ENCODE measurements around the gene SPON2.

The SPON2 gene

DNA sequence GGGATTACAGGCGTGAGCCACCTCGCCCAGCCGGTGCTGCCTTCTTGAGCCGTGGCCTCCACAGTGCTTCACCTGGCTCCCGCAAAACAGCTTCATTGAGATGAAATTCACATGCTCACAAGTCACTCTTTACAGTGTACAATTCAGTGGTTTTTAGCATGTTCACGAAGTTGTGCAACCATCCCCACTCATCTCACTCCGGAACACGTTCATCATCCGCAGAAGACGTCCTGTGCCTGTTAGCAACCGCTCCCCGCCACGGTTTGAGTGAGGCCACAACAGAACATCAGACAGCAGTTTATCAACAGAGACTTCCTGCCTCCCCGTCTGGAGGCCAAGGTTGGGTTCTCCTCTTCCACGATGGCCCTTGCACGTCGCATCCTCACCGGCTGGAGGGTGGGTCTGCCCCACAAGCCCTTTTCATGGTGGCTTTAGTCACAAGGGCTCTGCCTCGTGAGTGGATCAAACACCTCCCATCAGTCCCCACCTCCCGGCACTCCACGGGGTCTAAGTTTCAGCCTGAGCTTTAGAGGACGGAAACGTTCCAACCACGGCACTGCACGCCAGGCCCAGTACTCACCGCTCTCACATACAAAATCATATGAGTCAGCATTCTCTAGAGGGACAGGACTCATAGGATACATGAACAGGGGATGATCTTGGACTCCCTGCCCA is 29.6 kb upstream of the SPON2 start:
- H3K4me1 ChIP-seq (ENCODE audit: control insufficient read depth, insufficient read depth, low read length), result peaks cover 4% of the 10 kb centered on the region; the same call in 1 of the 2 replicates
- no peak overlapping the region for H3K4me3 ChIP-seq (ENCODE audit: low read depth, low read length)
- H3K27me3 ChIP-seq (ENCODE audit: control insufficient read depth, insufficient read depth, low read length), result no peaks in the 10 kb centered on the region
- no peaks in the 10 kb centered on the region for H3K36me3 ChIP-seq (ENCODE audit: control insufficient read depth, insufficient read depth, low read length)
- H3K9ac ChIP-seq (ENCODE audit: low read length), result no peak overlapping the region
- H3K9me3 ChIP-seq (ENCODE audit: control insufficient read depth, insufficient read depth, low read depth, low read length), result no peaks in the 10 kb centered on the region
- H3K27ac ChIP-seq (ENCODE audit: low read depth, low read length), result no peak overlapping the region

GRCh38 chr4:1200425-1201035 is 28.1 kb upstream of the SPON2 start:
- Histone ChIP-seq H3K4me1 (ENCODE audit: control insufficient read depth, insufficient read depth, low read length) (peaks cover 4% of the 10 kb centered on the region; the same call in 1 of the 2 replicates), H3K27me3 (ENCODE audit: control insufficient read depth, insufficient read depth, low read length) (no peaks in the 10 kb centered on the region; the same call in 1 of the 2 replicates), H3K9me3 (ENCODE audit: control insufficient read depth, insufficient read depth, low read depth, low read length) (no peaks in the 10 kb centered on the region), H3K36me3 (ENCODE audit: control insufficient read depth, insufficient read depth, low read length) (no peaks in the 10 kb centered on the region), H3K4me3 (ENCODE audit: low read depth, low read length) (no peak overlapping the region), H3K9ac (ENCODE audit: low read length) (no peak overlapping the region), H3K27ac (ENCODE audit: low read depth, low read length) (no peak overlapping the region)

GRCh38 chr4:1199556-1200331 is 27.4 kb upstream of the SPON2 start:
- no peak overlapping the region for H3K27ac ChIP-seq (ENCODE audit: low read depth, low read length)
- H3K9ac ChIP-seq (ENCODE audit: low read length), result no peak overlapping the region

DNA sequence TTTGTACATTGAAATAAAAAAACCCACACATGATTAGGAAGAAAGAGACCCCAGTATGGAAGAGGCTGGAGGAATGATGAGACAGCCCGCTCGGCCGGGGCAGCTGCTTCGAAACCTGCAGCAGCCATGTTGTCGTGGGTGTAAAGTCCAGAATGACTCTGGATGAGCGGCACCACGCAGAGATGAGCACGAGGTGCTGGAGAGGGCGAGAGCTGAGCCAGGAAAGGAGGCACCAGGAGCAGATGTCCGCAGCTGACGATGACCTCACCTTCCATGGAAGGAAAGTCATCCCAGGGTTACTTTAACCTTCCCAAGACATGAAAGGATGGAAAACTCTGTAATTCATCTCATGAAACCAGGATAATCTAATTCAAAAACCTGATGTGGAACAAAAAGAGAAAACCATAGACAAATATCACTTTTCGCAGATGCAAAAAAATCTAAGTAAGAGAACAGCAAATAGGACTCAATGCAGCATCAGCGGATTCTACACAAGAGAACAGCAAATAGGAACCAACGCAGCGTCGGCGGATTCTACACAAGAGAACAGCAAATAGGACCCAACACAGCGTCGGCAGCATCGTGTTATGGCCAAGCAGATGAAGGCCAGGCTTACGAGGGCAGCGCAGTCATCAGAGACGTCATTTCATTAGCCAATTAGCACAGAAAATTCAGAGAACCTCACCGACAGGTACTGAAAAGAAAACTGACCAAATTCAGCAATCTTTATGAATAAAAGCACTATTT is 25.9 kb upstream of the SPON2 start:
- no peaks in the 10 kb centered on the region; the same call in 1 of the 2 replicates for H3K27me3 ChIP-seq (ENCODE audit: control insufficient read depth, insufficient read depth, low read length)
- H3K4me1 ChIP-seq (ENCODE audit: control insufficient read depth, insufficient read depth, low read length), result peaks cover 4% of the 10 kb centered on the region; the same call in 1 of the 2 replicates
- H3K27ac ChIP-seq (ENCODE audit: low read depth, low read length), result no peak overlapping the region
- no peak overlapping the region for H3K4me3 ChIP-seq (ENCODE audit: low read depth, low read length)
- H3K36me3 ChIP-seq (ENCODE audit: control insufficient read depth, insufficient read depth, low read length), result no peaks in the 10 kb centered on the region
- H3K9me3 ChIP-seq (ENCODE audit: control insufficient read depth, insufficient read depth, low read depth, low read length), result no peaks in the 10 kb centered on the region
- H3K9ac ChIP-seq (ENCODE audit: low read length), result no peak overlapping the region

More at GRCh38 chr4:1199556-1200331, 27.4 kb upstream of the SPON2 start:
- peaks cover 4% of the 10 kb centered on the region; the same call in 1 of the 2 replicates for H3K4me1 ChIP-seq (ENCODE audit: control insufficient read depth, insufficient read depth, low read length)
- no peaks in the 10 kb centered on the region for H3K9me3 ChIP-seq (ENCODE audit: control insufficient read depth, insufficient read depth, low read depth, low read length)
- no peaks in the 10 kb centered on the region for H3K36me3 ChIP-seq (ENCODE audit: control insufficient read depth, insufficient read depth, low read length)
- H3K27me3 ChIP-seq (ENCODE audit: control insufficient read depth, insufficient read depth, low read length), result no peaks in the 10 kb centered on the region; the same call in 1 of the 2 replicates
- no peak overlapping the region for H3K4me3 ChIP-seq (ENCODE audit: low read depth, low read length)

- H3K27ac ChIP-seq (ENCODE audit: low read depth, low read length), result no peak overlapping the region
- no peaks in the 10 kb centered on the region for H3K36me3 ChIP-seq (ENCODE audit: control insufficient read depth, insufficient read depth, low read length)
- H3K4me1 ChIP-seq (ENCODE audit: control insufficient read depth, insufficient read depth, low read length), result peaks cover 4% of the 10 kb centered on the region; the same call in 1 of the 2 replicates
- H3K27me3 ChIP-seq (ENCODE audit: control insufficient read depth, insufficient read depth, low read length), result no peaks in the 10 kb centered on the region; the same call in 1 of the 2 replicates
- no peak overlapping the region for H3K4me3 ChIP-seq (ENCODE audit: low read depth, low read length)
- H3K9ac ChIP-seq (ENCODE audit: low read length), result no peak overlapping the region
- H3K9me3 ChIP-seq (ENCODE audit: control insufficient read depth, insufficient read depth, low read depth, low read length), result no peaks in the 10 kb centered on the region
Observed at GRCh38 chr4:1196421-1197183, 24.2 kb upstream of the SPON2 start.

DNA sequence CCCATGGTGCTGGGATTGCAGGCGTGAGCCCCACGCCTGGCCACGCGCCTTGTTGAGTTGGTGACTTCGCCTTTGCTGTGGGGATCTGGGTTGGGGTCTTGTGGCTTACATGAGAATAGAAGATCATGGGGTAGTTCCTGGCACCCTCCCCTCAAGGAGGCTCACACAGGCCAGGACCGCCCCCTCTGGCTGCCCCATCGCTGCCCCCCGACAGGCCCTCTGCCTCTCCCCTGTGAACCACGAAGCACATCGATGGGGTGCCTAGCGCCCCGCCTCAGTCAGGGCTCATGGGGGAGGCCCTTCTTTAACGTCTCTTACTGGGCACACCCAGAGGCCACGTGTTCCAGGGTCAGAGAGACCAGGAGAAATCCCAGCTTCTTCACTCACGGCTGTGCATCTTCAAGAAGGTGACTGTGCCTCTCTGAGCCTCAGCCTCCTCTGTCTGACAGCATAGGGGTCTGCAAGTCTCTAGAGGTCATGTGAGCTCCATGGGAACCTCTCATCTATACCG is 23.6 kb upstream of the SPON2 start:
- Histone ChIP-seq H3K27ac (ENCODE audit: low read depth, low read length) (no peak overlapping the region), H3K4me1 (ENCODE audit: control insufficient read depth, insufficient read depth, low read length) (peaks cover 4% of the 10 kb centered on the region; the same call in 1 of the 2 replicates)

GRCh38 chr4:1195109-1195671 is 22.8 kb upstream of the SPON2 start:
- H3K4me3 ChIP-seq (ENCODE audit: low read depth, low read length), result no peak overlapping the region
- no peak overlapping the region for H3K27ac ChIP-seq (ENCODE audit: low read depth, low read length)
- no peaks in the 10 kb centered on the region for H3K9me3 ChIP-seq (ENCODE audit: control insufficient read depth, insufficient read depth, low read depth, low read length)
- H3K27me3 ChIP-seq (ENCODE audit: control insufficient read depth, insufficient read depth, low read length), result no peaks in the 10 kb centered on the region; the same call in 1 of the 2 replicates
- H3K4me1 ChIP-seq (ENCODE audit: control insufficient read depth, insufficient read depth, low read length), result no peaks in the 10 kb centered on the region
- no peak overlapping the region for H3K9ac ChIP-seq (ENCODE audit: low read length)
- H3K36me3 ChIP-seq (ENCODE audit: control insufficient read depth, insufficient read depth, low read length), result no peaks in the 10 kb centered on the region

More for the DNA sequence above, 23.6 kb upstream of the SPON2 start:
- H3K36me3 ChIP-seq (ENCODE audit: control insufficient read depth, insufficient read depth, low read length), result no peaks in the 10 kb centered on the region
- no peaks in the 10 kb centered on the region for H3K9me3 ChIP-seq (ENCODE audit: control insufficient read depth, insufficient read depth, low read depth, low read length)
- no peak overlapping the region for H3K4me3 ChIP-seq (ENCODE audit: low read depth, low read length)
- no peak overlapping the region for H3K9ac ChIP-seq (ENCODE audit: low read length)
- H3K27me3 ChIP-seq (ENCODE audit: control insufficient read depth, insufficient read depth, low read length), result no peaks in the 10 kb centered on the region; the same call in 1 of the 2 replicates

DNA sequence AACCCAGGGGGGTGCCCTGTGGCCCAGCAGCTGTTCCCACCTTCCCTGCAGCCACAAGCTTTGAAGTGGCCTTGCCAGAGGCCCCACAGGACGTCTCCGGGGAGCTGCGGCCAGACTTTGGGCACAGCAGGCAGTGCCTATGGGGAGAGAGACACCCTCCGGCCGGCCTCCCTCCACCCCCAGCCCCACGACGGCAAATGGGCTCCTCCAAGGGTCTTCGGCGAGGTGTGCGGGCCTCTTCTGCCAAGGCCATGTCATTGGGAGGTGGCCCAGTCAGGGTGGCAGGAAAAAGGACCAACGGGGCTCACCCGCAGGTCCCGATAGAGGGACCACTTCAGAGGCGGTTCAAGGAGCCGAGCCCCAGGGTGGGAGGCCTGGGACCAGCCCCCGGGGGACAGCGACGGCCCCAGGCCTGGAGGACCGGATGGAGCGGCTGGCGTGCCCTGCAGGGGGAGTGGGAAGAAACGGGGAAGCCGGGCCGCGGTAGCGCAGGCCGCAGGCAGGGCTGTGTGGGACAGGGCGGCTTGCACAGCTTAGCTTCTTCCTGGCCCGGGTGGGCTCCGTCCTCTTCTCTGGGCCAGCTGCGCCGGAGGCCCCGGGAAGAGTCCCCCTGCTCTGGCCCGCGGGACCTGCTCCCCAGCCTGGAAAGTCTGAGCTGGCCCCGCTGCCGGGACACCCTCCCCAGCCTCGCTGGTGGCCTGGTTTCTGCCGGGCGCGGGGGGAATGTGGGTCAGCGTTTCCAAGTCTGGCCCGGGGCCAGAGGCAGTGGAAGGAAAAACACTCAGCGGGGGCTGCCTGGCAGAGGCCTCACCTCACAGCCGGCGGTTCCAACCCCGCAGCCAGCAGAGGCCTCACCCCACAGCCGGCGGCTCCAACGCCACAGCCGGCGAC is 21.9 kb upstream of the SPON2 start:
- no peak overlapping the region for H3K27ac ChIP-seq (ENCODE audit: low read depth, low read length)

More for the DNA sequence above, 21.9 kb upstream of the SPON2 start:
- no peak overlapping the region for H3K9ac ChIP-seq (ENCODE audit: low read length)
- H3K36me3 ChIP-seq (ENCODE audit: control insufficient read depth, insufficient read depth, low read length), result no peaks in the 10 kb centered on the region
- H3K27me3 ChIP-seq (ENCODE audit: control insufficient read depth, insufficient read depth, low read length), result no peaks in the 10 kb centered on the region; the same call in 1 of the 2 replicates
- no peaks in the 10 kb centered on the region for H3K9me3 ChIP-seq (ENCODE audit: control insufficient read depth, insufficient read depth, low read depth, low read length)
- H3K4me3 ChIP-seq (ENCODE audit: low read depth, low read length), result no peak overlapping the region
- H3K4me1 ChIP-seq (ENCODE audit: control insufficient read depth, insufficient read depth, low read length), result no peaks in the 10 kb centered on the region
